GM19238 (cell line): ENCODE data around the gene GPC3.

Experiments
- DNase-seq: peaks from one replicate; pipeline ENCODE4 v3.0.0; 2011; ENCODE audit warnings: low spot score; ENCODE audit not compliant: insufficient read length

Gene GPC3

GRCh38 chrX:133575501-133576136 lies 409.8 kb downstream of the GPC3 start:
- no peak for DNase-seq

DNA sequence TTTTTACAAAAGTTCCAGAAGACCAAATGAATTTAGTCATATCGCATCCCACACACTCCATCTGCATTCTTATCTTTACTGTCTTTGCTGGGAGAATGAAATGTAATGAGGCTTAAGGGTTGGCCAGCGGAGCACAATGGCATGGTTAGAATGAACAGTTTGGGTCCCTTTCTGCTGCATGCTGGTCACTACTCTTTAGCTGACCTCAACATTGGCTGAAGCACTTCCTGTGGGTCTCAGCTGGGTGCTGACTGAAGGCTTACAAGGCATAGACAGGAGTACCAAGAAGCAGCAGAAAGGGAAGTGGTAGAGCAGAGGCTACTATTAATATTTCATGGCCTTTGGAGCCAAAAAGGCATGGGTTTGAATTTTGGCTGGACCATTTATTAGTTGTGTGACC lies 410.7 kb downstream of the GPC3 start:
- DNase-seq, result no peak

DNA sequence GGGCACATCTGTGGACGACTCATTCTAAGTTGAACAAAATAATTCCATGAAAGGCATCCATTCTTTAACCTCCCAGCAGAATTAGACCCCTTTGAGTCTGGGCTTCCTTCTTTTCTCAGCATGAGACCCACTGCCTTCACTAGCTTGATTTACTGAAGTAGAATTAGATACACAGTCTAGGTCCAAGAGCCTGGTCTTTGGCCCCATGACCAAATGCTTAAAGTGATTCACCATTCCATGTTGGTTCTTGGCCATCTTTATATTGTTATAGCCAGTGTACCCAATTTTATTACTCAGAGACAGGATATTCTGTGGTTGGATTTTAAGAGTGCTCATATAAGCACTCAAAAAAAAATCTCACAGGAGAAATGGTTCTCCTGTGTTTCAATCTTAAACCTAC lies 414.8 kb downstream of the GPC3 start:
- DNase-seq, result no peak

GRCh38 chrX:133569217-133569616 lies 416.2 kb downstream of the GPC3 start:
- no peak for DNase-seq

DNA sequence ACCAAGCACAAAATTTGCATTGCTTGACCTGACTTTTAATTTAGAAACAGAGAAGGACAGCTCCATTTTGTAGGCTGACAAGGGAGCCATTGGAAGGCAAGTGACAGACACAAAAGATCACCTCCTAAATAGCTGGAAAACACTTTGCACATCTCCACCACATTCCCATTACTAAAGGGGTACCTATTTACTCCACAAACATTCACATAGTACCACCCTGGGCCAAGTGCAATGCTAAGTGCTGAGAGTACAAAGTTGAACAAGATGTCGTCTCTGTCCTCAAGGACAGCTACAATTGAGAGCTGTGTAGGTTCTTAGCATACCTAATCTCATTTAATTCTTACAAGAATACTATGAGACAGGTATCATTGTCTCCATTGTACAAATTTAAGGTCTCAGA lies 417.3 kb downstream of the GPC3 start:
- DNase-seq, result no peak

GRCh38 chrX:133566876-133567275 lies 418.5 kb downstream of the GPC3 start:
- no peak for DNase-seq

DNA sequence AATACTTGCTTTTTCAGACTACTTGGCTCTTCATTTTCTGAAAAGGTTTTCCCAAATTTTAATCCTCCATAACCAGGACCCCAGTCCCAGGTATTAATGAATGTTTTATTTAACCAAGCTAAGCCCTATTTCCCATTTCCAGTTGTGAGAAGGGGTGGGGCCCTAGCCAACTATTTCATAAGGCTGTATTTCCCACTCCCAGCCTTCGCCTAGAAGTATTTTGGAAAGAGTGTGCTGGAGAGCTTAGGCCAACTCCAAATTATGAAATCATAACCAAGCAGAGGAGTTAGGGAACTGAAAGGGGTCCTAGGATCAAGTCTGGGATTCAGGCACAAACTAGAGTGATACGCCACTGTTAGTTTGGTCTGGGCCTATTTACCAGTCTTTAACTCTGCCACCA lies 421.7 kb downstream of the GPC3 start:
- no peak for DNase-seq

DNA sequence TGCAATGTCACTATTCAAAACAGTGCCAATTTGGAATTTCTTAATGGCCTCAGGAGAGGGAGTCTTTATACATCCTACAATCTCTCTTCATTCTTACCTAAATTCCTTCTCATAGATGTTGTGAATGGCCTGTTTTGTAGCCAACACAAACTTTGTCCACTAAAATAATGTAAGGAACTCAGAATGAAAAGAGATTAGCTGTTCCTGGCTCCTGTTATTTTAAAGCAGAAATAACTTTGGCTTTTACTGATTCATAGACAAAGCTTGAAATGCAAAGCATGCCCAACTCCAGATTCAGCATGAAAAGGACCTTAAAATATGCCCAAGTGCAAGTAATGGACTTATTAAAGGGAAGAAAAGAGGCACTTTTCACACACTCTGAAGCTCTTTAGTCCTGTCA lies 424.1 kb downstream of the GPC3 start:
- DNase-seq, result no peak

DNA sequence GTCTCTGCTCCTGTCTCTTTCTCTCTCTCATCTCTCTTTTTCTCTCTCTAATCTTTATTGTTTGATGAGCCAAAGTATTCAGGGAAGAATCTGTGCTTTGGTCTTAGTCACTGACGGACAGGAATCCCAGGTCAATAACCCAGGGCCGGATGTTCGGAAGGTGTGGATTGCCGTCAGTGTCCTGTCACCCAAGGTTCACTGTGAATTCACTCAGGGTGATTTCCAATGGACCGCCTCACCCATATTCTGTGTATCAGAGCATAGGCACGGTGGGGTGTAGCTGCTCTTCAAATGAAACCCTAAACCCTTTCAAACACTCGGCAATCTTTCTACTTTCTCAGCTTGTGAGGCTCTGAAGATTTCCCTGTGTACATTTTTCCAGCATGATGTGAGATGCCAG lies 425.5 kb downstream of the GPC3 start:
- no peak for DNase-seq

DNA sequence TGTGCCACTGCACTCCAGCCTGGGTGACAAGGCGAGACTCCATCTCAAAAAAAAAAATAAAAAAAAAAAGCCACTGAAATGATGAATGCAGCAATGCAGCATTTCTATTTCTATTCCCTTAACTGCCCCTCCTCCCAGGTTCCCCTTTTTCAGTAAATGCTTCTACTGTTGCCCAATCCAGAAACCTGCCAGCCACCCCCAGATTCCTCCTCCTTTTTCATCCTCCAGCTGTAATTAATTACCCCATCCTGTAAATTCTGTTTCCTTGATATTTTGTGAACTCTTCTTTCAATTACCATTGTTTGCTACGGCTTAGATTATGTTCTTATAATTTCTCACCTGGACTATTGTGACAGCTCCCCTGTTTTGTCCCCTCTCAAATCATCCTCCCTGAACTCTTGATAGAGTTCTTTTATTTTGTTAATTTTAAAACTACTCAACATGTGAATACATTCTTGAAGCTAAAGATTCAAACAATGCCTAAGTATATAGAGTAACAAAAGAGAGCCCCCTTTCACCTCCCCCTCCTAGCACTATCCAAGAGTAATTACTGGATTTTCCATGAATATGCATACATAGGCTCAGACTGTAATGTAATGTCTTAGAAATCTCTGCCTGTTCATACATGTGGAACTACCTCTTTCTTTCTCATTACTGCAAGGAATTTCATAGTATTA lies 429.5 kb downstream of the GPC3 start:
- no peak for DNase-seq

GRCh38 chrX:133550665-133551485 lies 434.5 kb downstream of the GPC3 start:
- no peak for DNase-seq

DNA sequence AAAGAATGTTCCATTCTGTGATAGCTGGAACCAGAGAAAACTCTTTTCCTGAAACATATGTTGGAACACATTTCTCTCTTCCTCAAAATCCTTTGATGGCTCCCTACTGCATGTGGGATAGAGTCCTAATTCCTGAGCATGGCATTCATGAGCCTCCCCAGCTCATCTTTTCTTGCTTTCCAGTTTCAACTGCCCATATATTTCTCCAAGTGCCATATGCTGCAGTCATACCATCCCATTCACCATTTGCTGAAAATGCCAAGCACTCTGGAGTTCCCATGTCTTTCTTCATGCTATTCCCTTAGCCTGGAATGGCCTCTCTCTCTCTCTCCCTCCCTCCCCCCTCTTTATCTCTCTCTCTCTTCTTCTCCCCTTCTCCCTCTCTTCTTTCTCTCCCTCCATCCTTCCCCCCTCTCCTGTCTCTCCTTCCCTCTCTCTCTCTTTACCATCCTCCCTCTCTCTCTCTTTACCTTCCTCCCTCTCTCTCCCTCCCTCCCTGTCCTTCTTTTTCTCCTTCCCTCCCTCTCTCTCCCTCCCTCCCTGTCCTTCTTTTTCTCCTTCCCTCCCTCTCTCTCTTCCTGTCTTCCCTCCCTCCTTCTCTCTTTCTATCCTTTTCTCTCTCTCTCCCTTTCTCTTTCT lies 436.0 kb downstream of the GPC3 start:
- no peak for DNase-seq

DNA sequence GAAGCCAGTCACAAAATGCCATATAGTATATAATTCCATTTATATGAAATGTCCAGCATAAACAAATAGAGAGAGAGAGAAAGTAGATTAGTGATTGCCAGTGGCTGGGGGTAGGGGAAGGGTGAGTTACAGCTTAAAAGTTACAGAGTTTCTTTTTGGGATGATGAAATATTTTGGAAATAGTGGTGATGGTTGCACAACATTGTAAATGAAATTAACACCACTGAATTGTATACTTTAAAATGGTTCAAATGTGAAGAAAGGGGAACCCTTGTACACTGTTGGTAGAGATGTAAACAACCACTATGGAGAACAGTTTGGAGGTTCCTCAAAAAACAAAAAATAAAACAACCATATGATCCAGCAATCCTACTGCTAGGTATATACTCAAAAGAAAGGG lies 439.0 kb downstream of the GPC3 start:
- no peak for DNase-seq

DNA sequence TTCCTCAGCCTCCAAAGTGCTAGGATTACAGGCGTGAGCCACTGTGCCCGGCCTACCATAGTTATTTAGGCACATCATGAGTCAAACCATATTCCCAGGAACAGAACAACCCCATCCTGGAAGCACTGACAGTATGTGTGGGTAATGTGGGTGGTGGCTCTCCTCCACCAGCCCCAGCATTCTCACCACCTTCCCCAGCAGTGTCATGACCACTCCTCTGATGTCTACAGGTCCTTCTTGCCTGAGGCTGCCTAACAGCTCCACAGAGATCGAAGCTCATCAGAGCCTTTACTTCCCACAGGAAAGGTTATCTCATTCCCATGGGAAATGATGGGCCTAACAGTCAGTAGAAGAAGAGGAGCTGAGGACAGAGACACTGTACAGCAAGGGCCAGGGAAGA lies 440.6 kb downstream of the GPC3 start:
- no peak for DNase-seq

- DNase-seq, result no peak
Measured at GRCh38 chrX:133544115-133544514, 441.3 kb downstream of the GPC3 start.

GRCh38 chrX:133543654-133544053 lies 441.7 kb downstream of the GPC3 start:
- DNase-seq, result no peak

DNA sequence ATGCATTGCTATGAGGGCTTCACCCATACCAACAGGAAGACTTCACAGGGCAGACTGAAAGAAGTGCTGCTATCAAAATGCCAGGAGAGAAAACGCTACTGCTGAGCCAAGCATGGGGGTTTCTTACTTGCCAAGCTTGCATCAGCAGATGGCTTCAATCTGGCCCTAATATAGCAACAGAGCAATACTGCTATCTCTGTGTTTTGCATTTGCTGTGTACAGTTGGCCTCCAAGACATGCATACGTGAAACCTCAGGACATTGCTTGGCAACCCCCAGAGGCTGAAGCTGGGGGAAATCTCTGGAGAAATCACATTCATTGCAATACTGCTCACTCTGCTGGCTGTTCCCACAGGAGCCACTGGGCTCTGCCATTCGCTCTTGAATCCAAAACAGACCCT lies 442.9 kb downstream of the GPC3 start:
- no peak for DNase-seq

DNA sequence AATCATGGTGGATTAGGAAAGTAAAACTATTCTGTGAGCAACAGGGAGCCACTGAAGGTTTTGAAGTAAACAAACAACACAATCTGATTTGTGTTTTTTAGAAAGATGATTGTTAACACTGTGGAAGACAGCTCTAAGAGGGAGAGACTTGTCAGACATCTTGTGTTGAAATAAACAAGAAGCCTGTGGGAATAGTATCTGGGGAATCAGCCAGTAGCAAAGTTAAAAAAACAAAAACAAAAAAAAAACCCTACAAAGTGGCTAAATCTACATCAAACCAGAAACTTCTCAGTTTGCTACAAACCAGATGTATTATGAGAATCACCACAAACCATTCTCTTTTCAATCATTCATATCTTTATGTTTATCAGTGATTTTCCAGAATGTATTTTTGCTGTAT lies 444.4 kb downstream of the GPC3 start:
- DNase-seq, result no peak

GRCh38 chrX:133538148-133538547 lies 447.2 kb downstream of the GPC3 start:
- DNase-seq, result no peak

DNA sequence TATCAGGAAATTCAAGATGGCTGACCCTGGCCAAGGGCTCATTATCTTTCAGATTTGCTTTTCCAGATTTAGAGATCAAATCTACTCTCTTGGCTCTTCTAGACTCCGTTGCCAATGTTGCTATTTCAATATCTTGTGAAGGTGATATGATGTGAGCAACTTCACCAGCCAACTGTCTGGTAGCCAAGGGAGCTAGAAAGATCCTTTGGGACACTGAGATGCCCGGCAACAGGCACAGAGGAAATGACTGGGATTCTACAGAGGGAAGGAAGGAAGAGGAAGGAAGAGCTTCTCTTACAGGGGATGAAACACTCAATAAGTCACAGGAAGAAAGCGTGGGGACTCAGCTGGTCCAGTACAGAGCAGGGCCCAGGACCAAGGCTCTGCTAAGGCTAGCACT lies 448.3 kb downstream of the GPC3 start:
- no peak for DNase-seq

GRCh38 chrX:133535066-133535465 lies 450.3 kb downstream of the GPC3 start:
- no peak for DNase-seq

DNA sequence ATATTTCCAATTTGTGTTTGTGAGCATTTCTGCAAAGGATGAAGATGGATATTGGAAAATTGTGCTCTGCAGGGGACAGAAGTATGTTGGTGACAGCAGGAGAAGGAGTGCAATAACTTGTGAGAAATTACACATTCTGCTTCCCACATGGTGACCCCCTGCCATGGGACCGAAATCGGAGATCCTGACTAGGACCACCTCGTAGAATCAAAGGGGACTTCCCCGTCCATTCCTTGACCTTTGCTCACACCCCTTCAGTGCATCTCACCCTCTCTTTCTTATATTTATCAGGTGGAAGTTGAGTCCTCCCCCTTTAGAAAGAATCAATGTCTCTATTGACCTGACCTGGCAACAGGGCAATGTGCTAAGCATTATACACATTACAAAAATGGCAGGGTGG lies 451.2 kb downstream of the GPC3 start:
- no peak for DNase-seq
